NT2/D1 (cell line): ENCODE data around the gene ANP32E.

Source experiments
- SUZ12 ChIP-seq: IDR thresholded peaks from 2 replicates; pipeline ENCODE4 v1.6.1; 2011; ENCODE audit not compliant: insufficient read length, insufficient read depth; ENCODE audit errors: extremely low read depth
- YY1 ChIP-seq: IDR thresholded peaks from 2 replicates; pipeline ENCODE4 v1.6.1; 2011; ENCODE audit not compliant: insufficient read length, insufficient read depth

DNA sequence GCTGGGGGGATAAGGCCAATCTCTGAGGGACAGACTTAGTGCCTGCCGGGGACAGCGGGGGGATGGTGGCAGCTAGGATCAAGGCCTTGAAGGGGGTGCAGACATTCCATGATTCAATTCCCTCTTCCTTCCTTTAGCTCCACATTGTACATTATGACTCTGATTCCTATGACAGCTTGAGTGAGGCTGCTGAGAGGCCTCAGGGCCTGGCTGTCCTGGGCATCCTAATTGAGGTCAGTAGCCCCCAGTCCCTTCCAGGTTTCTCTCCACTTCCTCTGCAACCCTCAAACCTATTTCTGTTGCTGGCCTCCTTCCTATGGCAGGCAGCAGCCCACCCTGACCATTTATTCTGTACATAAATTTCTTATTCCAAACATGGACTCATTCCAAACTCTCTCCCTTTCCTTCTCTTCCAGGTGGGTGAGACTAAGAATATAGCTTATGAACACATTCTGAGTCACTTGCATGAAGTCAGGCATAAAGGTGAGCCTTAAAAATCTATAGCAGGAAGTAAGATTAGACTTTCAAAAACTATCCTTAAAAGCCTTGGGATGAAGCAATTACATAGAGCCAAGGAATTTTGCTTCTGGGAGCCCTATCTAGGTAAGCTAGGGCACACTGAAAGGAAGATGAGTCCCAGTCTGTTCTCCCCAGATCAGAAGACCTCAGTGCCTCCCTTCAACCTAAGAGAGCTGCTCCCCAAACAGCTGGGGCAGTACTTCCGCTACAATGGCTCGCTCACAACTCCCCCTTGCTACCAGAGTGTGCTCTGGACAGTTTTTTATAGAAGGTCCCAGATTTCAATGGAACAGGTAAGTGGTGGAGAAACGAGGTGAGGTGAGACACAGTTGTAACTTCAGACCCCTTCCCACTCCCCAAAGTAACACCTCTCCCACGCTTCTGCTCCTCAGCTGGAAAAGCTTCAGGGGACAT, 26.7 kb upstream of the ANP32E start:
- no peak for TF ChIP-seq SUZ12
- TF ChIP-seq YY1 = no peak
